Mesenteric fat pad (tissue), 1 donor: ENCODE data around the gene PTPN14. TPM values are rescaled to one million over a fixed set of nuclear protein-coding genes. Genes with fewer than 3 reads are reported as not detected.
"Not testable (repeated sequence)": the region's sequence is repeated elsewhere in the genome, so short reads cannot be mapped to it uniquely, and the experiment has no call there.

Source experiments
- DNase-seq: peaks from one replicate; pipeline ENCODE4 v3.0.0-alpha.2; 2020; ENCODE audit warnings: low spot score
- total RNA-seq: library from RNA; stranded (reverse); fragmentation: NEBNext Ultra II Directional; extraction: Animal tissue kit (Norgen Biotek cat#: 25700); gene quantifications from one replicate; pipeline ENCODE4 v1.2.1, GENCODE V29; 2021
- donor health status: DM: yes; HTN: yes; CAD: no.

PTPN14 gene
- total RNA-seq, 1 donor from 2014 or later = 47.6 TPM

GRCh38 chr1:214513394-214513793, 38.0 kb downstream of the PTPN14 start:
- no peak for DNase-seq

GRCh38 chr1:214511639-214511998, 39.8 kb downstream of the PTPN14 start:
- no peak for DNase-seq

- no peak for DNase-seq
These were observed 40.3 kb downstream of the PTPN14 start for GRCh38 chr1:214510914-214511638.

- no peak for DNase-seq
These were observed 40.9 kb downstream of the PTPN14 start for GRCh38 chr1:214510477-214510876.

GRCh38 chr1:214509622-214510021, 41.8 kb downstream of the PTPN14 start:
- DNase-seq = not testable (repeated sequence)

GRCh38 chr1:214506972-214507431, 44.4 kb downstream of the PTPN14 start:
- no peak for DNase-seq

GRCh38 chr1:214505134-214505533, 46.3 kb downstream of the PTPN14 start:
- no peak for DNase-seq

- DNase-seq = no peak
These were observed 47.1 kb downstream of the PTPN14 start for GRCh38 chr1:214504330-214504729.

GRCh38 chr1:214503553-214503952, 47.8 kb downstream of the PTPN14 start:
- no peak for DNase-seq

- no peak for DNase-seq
These were observed 50.9 kb downstream of the PTPN14 start for GRCh38 chr1:214500340-214501055.

- no peak for DNase-seq
These were observed 51.7 kb downstream of the PTPN14 start for GRCh38 chr1:214499732-214500131.

GRCh38 chr1:214498021-214498420, 53.4 kb downstream of the PTPN14 start:
- no peak for DNase-seq

- no peak for DNase-seq
These were observed 55.3 kb downstream of the PTPN14 start for GRCh38 chr1:214496126-214496525.

GRCh38 chr1:214494706-214495105, 56.7 kb downstream of the PTPN14 start:
- no peak for DNase-seq

- DNase-seq = not testable (repeated sequence)
These were observed 57.2 kb downstream of the PTPN14 start for GRCh38 chr1:214494179-214494578.

- no peak for DNase-seq
These were observed 58.1 kb downstream of the PTPN14 start for GRCh38 chr1:214493126-214493796.

GRCh38 chr1:214492401-214493075, 58.9 kb downstream of the PTPN14 start:
- no peak for DNase-seq

- DNase-seq = no peak
These were observed 59.8 kb downstream of the PTPN14 start for GRCh38 chr1:214491468-214492146.

GRCh38 chr1:214485151-214485550, 66.3 kb downstream of the PTPN14 start:
- DNase-seq = no peak

GRCh38 chr1:214483180-214483579, 68.2 kb downstream of the PTPN14 start:
- not testable (repeated sequence) for DNase-seq
